ENCODE measurements around the gene SHANK1.

GRCh38 chr19:50636317-50637085 is 83.1 kb downstream of the SHANK1 start:
- TF ChIP-seq CTCF (IDR thresholded peaks at IDR 0.05), result no peak
- no peak for TF ChIP-seq EP300 (IDR thresholded peaks at IDR 0.05)
- TF ChIP-seq POLR2A (IDR thresholded peaks at IDR 0.05), result no peak
